ENCODE measurements around the gene ACER2. TPM values are rescaled to one million over a fixed set of nuclear protein-coding genes. Genes with fewer than 3 reads are reported as not detected.
"Not testable (repeated sequence)": the region's sequence is repeated elsewhere in the genome, so short reads cannot be mapped to it uniquely, and the experiment has no call there.

The ACER2 gene
- total and polyA plus RNA-seq, 8 donors = 2.7 to 8.1 (median 3.1) TPM

GRCh38 chr9:19430201-19430760 lies 21.5 kb downstream of the ACER2 start:
- Histone ChIP-seq H3K27ac (no peak overlapping the region), H3K27me3 (no peaks in the 10 kb centered on the region), H3K4me1 (no peaks in the 10 kb centered on the region), H3K4me3 (no peak overlapping the region), H3K36me3 (peaks cover 0 to 7% of the 10 kb centered on the region in 2 donors), H3K9me3 (no peaks in the 10 kb centered on the region)
- TF ChIP-seq CTCF (IDR thresholded peaks at IDR 0.05) = no peak
- intact Hi-C loops (cut with DNase I) = no loop called here
- DNase-seq = no peak
- no peak for ATAC-seq

- Histone ChIP-seq H3K36me3 (no peaks in the 10 kb centered on the region), H3K4me1 (no peaks in the 10 kb centered on the region), H3K27ac (peak overlapping the region in 1 of 2 donors; percentile 4), H3K27me3 (no peaks in the 10 kb centered on the region), H3K9me3 (no peaks in the 10 kb centered on the region), H3K4me3 (no peak overlapping the region)
- intact Hi-C loops (cut with DNase I) = no loop called here
- peak; percentile 26 for ATAC-seq
- peak in 1 of 4 donors; percentile 19 for DNase-seq
- TF ChIP-seq CTCF (IDR thresholded peaks at IDR 0.05) = no peak
Measured at GRCh38 chr9:19431361-19432171, 22.8 kb downstream of the ACER2 start.

- no peak for TF ChIP-seq CTCF (IDR thresholded peaks at IDR 0.05)
- H3K9me3 ChIP-seq = no peaks in the 10 kb centered on the region
- no peak overlapping the region for H3K27ac ChIP-seq
- H3K4me1 ChIP-seq = no peaks in the 10 kb centered on the region
- intact Hi-C loops (cut with DNase I) = no loop called here
- no peaks in the 10 kb centered on the region for H3K36me3 ChIP-seq
- ATAC-seq (no peak), DNase-seq (no peak)
- H3K27me3 ChIP-seq = no peaks in the 10 kb centered on the region
- no peak overlapping the region for H3K4me3 ChIP-seq
Measured at GRCh38 chr9:19432473-19432872, 23.7 kb downstream of the ACER2 start.

GRCh38 chr9:19433729-19434128 lies 24.9 kb downstream of the ACER2 start:
- DNase-seq; H3K27ac ChIP-seq; ATAC-seq; intact Hi-C loops (cut with DNase I); H3K27me3 ChIP-seq; H3K4me3 ChIP-seq; H3K9me3 ChIP-seq; H3K4me1 ChIP-seq; H3K36me3 ChIP-seq: not testable (repeated sequence)

- DNase-seq = no peak
- Histone ChIP-seq H3K4me1 (peaks cover 2 to 10% of the 10 kb centered on the region in 2 donors), H3K9me3 (no peaks in the 10 kb centered on the region), H3K4me3 (no peak overlapping the region), H3K27ac (no peak overlapping the region), H3K27me3 (no peaks in the 10 kb centered on the region), H3K36me3 (no peaks in the 10 kb centered on the region)
- no peak for TF ChIP-seq CTCF (IDR thresholded peaks at IDR 0.05)
- no peak for ATAC-seq
- intact Hi-C loops (cut with DNase I) = no loop called here
Measured at GRCh38 chr9:19440376-19440775, 31.6 kb downstream of the ACER2 start.

Measured in left lung (tissue), 10 donors.